Measurements from ENCODE around the gene CRELD1. TPM values are rescaled to one million over a fixed set of nuclear protein-coding genes. Genes with fewer than 3 reads are reported as not detected.

The CRELD1 gene
- total and polyA plus RNA-seq, 9 of the 15 experiments (the other 6 are each of a cell fraction or from before 2014, with no cell fraction given): 3.3 to 25.8 (median 16.5) TPM

GRCh38 chr3:9976721-9977709, 43.4 kb downstream of the CRELD1 start (continued):
- no peak for TF ChIP-seq XRCC3 (IDR thresholded peaks at IDR 0.05)
- peak; percentile 63; the same call in 1 of the 2 replicates for TF ChIP-seq MYC (IDR thresholded peaks at IDR 0.05; ENCODE audit: low read depth, low read length)
- no peak for TF ChIP-seq MYC (CRISPR knock-in tag; IDR thresholded peaks at IDR 0.05; ENCODE audit: borderline replicate concordance, low read depth)
- peak; percentile 75; the same call in 1 of the 2 replicates for TF ChIP-seq PML (IDR thresholded peaks at IDR 0.05; ENCODE audit: low read length)
- TF ChIP-seq, protein P1, sequence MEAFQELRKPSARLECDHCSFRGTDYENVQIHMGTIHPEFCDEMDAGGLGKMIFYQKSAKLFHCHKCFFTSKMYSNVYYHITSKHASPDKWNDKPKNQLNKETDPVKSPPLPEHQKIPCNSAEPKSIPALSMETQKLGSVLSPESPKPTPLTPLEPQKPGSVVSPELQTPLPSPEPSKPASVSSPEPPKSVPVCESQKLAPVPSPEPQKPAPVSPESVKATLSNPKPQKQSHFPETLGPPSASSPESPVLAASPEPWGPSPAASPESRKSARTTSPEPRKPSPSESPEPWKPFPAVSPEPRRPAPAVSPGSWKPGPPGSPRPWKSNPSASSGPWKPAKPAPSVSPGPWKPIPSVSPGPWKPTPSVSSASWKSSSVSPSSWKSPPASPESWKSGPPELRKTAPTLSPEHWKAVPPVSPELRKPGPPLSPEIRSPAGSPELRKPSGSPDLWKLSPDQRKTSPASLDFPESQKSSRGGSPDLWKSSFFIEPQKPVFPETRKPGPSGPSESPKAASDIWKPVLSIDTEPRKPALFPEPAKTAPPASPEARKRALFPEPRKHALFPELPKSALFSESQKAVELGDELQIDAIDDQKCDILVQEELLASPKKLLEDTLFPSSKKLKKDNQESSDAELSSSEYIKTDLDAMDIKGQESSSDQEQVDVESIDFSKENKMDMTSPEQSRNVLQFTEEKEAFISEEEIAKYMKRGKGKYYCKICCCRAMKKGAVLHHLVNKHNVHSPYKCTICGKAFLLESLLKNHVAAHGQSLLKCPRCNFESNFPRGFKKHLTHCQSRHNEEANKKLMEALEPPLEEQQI (IDR thresholded peaks at IDR 0.05): no peak
- TF ChIP-seq RAD51 (IDR thresholded peaks at IDR 0.05; ENCODE audit: borderline replicate concordance, low read depth): peak; percentile 15; the same call in 1 of the 2 replicates
- no peak for TF ChIP-seq SREBF2 (CRISPR knock-in tag; IDR thresholded peaks at IDR 0.05)
- peak; percentile 62; the same call in 1 of the 2 replicates for TF ChIP-seq KLF6 (CRISPR knock-in tag; IDR thresholded peaks at IDR 0.05; ENCODE audit: borderline replicate concordance)
- peak in 1 of 2 experiments; percentile 90; a peak in 3 of 4 replicates for TF ChIP-seq TBL1XR1 (IDR thresholded peaks at IDR 0.05; ENCODE audit: low read length in 2 of 2)
- TF ChIP-seq ZNF134 (CRISPR knock-in tag; conservative IDR thresholded peaks at IDR 0.05): 0 out of 2 replicates have a peak, but pooled peaks have one; percentile 24
- TF ChIP-seq POU5F1 (IDR thresholded peaks at IDR 0.05; ENCODE audit: borderline replicate concordance, low read depth, low read length, partially characterized antibody): no peak
- TF ChIP-seq HDGF (IDR thresholded peaks at IDR 0.05): peak; percentile 66
- TF ChIP-seq NBN (IDR thresholded peaks at IDR 0.05; ENCODE audit: low read depth): peak; percentile 86; the same call in 1 of the 2 replicates
- no peak for TF ChIP-seq HDAC3 (IDR thresholded peaks at IDR 0.05; ENCODE audit: borderline replicate concordance, partially characterized antibody)
- TF ChIP-seq RBM34 (IDR thresholded peaks at IDR 0.05; ENCODE audit: borderline replicate concordance, insufficient read depth, low read length): no peak
- peak; percentile 95 for TF ChIP-seq SMARCC2 (IDR thresholded peaks at IDR 0.05; ENCODE audit: low read depth)
- TF ChIP-seq ETS2 (tag; IDR thresholded peaks at IDR 0.05; ENCODE audit: borderline replicate concordance, poor library complexity, severe bottlenecking): no peak
- TF ChIP-seq ZZZ3 (IDR thresholded peaks at IDR 0.05): no peak; the same call in 1 of the 2 replicates
- TF ChIP-seq, protein P2, sequence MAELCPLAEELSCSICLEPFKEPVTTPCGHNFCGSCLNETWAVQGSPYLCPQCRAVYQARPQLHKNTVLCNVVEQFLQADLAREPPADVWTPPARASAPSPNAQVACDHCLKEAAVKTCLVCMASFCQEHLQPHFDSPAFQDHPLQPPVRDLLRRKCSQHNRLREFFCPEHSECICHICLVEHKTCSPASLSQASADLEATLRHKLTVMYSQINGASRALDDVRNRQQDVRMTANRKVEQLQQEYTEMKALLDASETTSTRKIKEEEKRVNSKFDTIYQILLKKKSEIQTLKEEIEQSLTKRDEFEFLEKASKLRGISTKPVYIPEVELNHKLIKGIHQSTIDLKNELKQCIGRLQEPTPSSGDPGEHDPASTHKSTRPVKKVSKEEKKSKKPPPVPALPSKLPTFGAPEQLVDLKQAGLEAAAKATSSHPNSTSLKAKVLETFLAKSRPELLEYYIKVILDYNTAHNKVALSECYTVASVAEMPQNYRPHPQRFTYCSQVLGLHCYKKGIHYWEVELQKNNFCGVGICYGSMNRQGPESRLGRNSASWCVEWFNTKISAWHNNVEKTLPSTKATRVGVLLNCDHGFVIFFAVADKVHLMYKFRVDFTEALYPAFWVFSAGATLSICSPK (IDR thresholded peaks at IDR 0.05; ENCODE audit: borderline replicate concordance): no peak
- peak; percentile 96 for TF ChIP-seq BRD4 (IDR thresholded peaks at IDR 0.05)
- TF ChIP-seq ATF1 (CRISPR knock-in tag; IDR thresholded peaks at IDR 0.05): no peak
- TF ChIP-seq ATF1 (tag; IDR thresholded peaks at IDR 0.05): peak; percentile 79
- no peak for TF ChIP-seq HDAC8 (tag; IDR thresholded peaks at IDR 0.05)
- TF ChIP-seq ELF4 (CRISPR knock-in tag; IDR thresholded peaks at IDR 0.05): 0 out of 2 replicates have a peak, but pooled peaks have one; percentile 5
- TF ChIP-seq KLF16 (IDR thresholded peaks at IDR 0.05): no peak; the same call in 1 of the 2 replicates
